ENCODE data around the gene NFATC2.

NFATC2 gene

GRCh38 chr20:51382986-51383821 is 159.3 kb downstream of the NFATC2 start:
- no peak for DNase-seq (ENCODE audit: low read depth, low spot score)
- ChIA-PET CTCF (interaction anchor here (0.8 to 1.7 kb wide), 3 partner anchors 12 to 214 kb away, joined by 3 to 5 read pairs (median 3); no protein-coding TSS in a partner anchor), POLR2A (no interaction called here)
- no peak overlapping the region for H3K4me3 ChIP-seq (ENCODE audit: low read depth, low read length)
- TF ChIP-seq CTCF (IDR thresholded peaks at IDR 0.05; ENCODE audit: insufficient read depth, low read length, missing control alignments): no peak

- POLR2A ChIA-PET: no interaction called here
- CTCF ChIA-PET: interaction anchor here (0.6 to 1.7 kb wide), 4 partner anchors 11 to 242 kb away, joined by 3 to 5 read pairs (median 3); no protein-coding TSS in a partner anchor
- no peak for TF ChIP-seq CTCF (IDR thresholded peaks at IDR 0.05; ENCODE audit: insufficient read depth, low read length, missing control alignments)
Observed at GRCh38 chr20:51382111-51382985, 160.2 kb downstream of the NFATC2 start.

DNA sequence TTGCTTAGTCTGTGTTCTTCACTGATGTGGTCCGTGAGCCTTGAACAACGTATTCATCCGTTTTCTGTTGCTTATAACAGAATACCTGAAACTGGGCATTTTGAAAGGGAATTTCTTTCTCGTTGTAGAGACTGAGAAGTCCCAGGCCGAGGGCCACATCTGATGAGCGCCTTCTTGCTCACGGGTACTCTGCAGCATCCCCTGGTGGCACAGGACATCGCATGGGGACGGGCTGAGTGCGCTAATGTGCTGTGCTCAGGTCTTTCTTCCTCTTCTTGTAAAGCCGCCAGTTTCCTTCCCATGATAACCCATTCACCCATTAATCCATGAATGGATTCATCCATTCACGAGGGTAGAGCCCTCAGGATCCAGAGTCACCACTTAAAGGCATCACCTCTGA is 161.0 kb downstream of the NFATC2 start:
- DNase-seq (ENCODE audit: low read depth, low spot score): no peak
- no peak overlapping the region for H3K4me3 ChIP-seq (ENCODE audit: low read depth, low read length)
- no peak for TF ChIP-seq CTCF (IDR thresholded peaks at IDR 0.05; ENCODE audit: insufficient read depth, low read length, missing control alignments)
- ChIA-PET CTCF (interaction anchor here (0.6 to 13.3 kb wide), 3 partner anchors 9 to 242 kb away, joined by 3 to 206 read pairs (median 6); no protein-coding TSS in a partner anchor), POLR2A (no interaction called here)

More at GRCh38 chr20:51382111-51382985, 160.2 kb downstream of the NFATC2 start:
- DNase-seq (ENCODE audit: low read depth, low spot score): no peak
- no peak overlapping the region for H3K4me3 ChIP-seq (ENCODE audit: low read depth, low read length)

DNA sequence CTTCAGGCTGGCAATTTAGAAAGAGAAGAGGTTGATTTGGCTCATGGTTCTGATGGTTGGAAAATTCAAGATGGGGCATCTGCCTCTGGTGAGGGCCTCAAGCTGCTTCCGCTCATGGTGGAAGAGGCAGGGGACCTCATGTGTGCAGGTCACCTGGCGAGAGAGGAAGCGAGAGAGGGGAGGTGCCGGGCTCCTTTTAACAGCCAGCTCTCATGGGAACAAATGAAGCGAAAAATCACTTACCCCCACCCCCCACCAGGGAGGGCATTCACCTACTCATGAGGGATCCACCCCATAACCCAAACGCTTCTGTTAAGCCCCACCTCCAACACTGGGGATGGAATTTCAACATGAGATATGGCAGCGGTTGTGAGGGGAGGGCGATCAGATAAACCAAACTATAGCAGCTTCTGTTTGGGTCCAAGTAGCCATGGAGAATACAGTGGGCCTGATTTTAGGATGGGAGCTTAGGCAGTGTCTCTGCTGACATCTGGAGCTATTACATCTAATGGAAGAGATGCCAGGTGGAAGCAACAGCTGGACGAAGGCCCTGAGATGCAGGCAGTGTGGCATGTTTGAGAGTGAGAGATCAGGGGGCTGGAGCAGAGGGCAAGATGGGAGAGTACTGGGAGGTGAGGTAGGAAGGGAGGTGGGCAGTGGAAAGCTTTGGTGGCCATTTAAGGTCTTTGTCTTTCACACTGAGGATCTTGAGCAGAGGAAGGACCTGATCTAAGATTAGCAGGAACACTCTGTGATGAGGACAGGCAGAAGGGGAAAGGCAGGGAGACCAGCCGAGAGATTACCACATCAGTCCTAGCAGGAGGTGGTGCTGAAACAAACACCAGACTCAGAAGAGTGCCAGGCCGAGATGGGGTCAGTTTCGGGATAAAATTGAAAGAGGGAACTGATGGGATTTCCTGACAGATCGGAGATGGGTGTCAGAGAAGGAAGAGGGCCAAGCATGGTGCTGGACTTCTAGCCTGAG is 161.8 kb downstream of the NFATC2 start:
- POLR2A ChIA-PET: no interaction called here
- CTCF ChIA-PET: interaction anchor here (0.7 to 13.3 kb wide), 9 partner anchors 8 to 399 kb away, joined by 3 to 206 read pairs (median 5); no protein-coding TSS in a partner anchor
- H3K4me3 ChIP-seq (ENCODE audit: low read depth, low read length): no peak overlapping the region
- no peak for DNase-seq (ENCODE audit: low read depth, low spot score)
- TF ChIP-seq CTCF (IDR thresholded peaks at IDR 0.05; ENCODE audit: insufficient read depth, low read length, missing control alignments): no peak

- no peak overlapping the region for H3K4me3 ChIP-seq (ENCODE audit: low read depth, low read length)
- no peak for TF ChIP-seq CTCF (IDR thresholded peaks at IDR 0.05; ENCODE audit: insufficient read depth, low read length, missing control alignments)
- ChIA-PET CTCF (interaction anchor here (0.7 to 13.3 kb wide), 11 partner anchors 7 to 398 kb away, joined by 3 to 206 read pairs (median 5); no protein-coding TSS in a partner anchor), POLR2A (no interaction called here)
- no peak for DNase-seq (ENCODE audit: low read depth, low spot score)
Observed at GRCh38 chr20:51379601-51380341, 162.7 kb downstream of the NFATC2 start.
